VCaP (cell line): Measurements from ENCODE around the gene NXF3.
"Not testable (repeated sequence)": the region's sequence is repeated elsewhere in the genome, so short reads cannot be mapped to it uniquely, and the experiment has no call there.

Source experiments
- H3K27ac ChIP-seq: fragments of 450-650 bp; 2 replicates; pipeline ENCODE4 v1.5.1; 2017
- TF ChIP-seq, protein P1 (sequence below): fragments of 450-650 bp; conservative IDR thresholded peaks from 2 replicates; pipeline ENCODE4 v1.5.1; 2017; ENCODE audit warnings: mild to moderate bottlenecking, moderate library complexity

The NXF3 gene, protein sequence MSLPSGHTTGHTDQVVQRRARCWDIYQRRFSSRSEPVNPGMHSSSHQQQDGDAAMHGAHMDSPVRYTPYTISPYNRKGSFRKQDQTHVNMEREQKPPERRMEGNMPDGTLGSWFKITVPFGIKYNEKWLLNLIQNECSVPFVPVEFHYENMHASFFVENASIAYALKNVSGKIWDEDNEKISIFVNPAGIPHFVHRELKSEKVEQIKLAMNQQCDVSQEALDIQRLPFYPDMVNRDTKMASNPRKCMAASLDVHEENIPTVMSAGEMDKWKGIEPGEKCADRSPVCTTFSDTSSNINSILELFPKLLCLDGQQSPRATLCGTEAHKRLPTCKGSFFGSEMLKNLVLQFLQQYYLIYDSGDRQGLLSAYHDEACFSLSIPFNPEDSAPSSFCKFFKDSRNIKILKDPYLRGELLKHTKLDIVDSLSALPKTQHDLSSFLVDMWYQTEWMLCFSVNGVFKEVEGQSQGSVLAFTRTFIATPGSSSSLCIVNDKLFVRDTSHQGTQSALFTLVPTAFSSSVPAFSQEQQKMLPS

DNA sequence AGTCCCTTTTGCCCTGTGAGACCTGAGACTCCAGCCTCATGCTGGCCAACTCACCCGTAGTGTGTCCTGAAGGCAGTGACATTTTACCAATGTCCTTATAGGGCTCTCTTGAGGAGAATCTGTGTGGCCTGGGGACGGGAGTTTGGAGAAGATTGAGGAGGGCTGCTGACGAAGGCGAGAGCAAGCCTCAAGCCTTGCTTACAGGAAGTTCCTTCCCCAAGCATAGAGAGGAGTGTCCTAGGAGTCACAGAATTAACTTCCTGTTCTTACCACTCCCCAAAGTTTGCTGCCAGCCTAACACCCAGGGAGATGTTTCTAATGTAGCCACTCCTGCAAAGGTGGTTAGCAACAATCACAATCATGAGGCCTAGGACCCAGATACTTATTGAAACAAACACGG is at the start of gene NXF3:
Gene NXF3, minus strand, starts transcription at position 202 of the 400 bp plus-strand sequence. Its CDS starts 120 bp downstream, at position 82.
- TF ChIP-seq, protein P1, sequence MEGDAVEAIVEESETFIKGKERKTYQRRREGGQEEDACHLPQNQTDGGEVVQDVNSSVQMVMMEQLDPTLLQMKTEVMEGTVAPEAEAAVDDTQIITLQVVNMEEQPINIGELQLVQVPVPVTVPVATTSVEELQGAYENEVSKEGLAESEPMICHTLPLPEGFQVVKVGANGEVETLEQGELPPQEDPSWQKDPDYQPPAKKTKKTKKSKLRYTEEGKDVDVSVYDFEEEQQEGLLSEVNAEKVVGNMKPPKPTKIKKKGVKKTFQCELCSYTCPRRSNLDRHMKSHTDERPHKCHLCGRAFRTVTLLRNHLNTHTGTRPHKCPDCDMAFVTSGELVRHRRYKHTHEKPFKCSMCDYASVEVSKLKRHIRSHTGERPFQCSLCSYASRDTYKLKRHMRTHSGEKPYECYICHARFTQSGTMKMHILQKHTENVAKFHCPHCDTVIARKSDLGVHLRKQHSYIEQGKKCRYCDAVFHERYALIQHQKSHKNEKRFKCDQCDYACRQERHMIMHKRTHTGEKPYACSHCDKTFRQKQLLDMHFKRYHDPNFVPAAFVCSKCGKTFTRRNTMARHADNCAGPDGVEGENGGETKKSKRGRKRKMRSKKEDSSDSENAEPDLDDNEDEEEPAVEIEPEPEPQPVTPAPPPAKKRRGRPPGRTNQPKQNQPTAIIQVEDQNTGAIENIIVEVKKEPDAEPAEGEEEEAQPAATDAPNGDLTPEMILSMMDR: no peak
- no peak within 1 kb of the TSS for H3K27ac ChIP-seq

DNA sequence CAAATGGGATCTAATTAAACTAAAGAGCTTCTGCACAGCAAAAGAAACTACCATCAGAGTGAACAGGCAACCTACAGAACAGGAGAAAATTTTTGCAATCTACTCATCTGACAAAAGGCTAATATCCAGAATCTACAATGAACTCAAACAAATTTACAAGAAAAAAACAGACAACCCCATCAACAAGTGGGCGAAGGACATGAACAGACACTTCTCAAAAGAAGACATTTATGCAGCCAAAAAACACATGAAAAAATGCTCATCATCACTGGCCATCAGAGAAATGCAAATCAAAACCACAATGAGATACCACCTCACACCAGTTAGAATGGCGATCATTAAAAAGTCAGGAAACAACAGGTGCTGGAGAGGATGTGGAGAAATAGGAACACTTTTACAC is 43.6 kb upstream of the NXF3 start:
- not testable (repeated sequence) for H3K27ac ChIP-seq

DNA sequence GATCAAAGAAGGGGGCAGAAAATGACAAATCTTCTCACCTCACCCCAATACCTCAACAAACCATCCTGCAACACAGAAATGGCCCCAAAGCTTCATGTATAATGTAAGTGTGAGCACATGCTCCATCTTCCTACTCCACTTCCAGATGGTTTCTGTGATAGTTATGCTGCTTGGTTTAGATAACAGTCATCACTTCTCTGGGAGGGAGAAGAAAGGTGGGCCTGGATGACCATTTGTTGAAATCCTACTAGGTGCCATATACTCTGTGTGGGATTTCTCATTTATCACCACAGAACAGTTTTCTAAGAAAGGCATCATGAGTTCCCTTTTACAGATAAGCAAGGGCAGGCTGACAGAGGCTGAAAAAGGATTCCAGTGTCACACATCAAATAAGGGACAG is 31.3 kb upstream of the NXF3 start:
- no peak overlapping the region for H3K27ac ChIP-seq
- TF ChIP-seq, protein P1: no peak

DNA sequence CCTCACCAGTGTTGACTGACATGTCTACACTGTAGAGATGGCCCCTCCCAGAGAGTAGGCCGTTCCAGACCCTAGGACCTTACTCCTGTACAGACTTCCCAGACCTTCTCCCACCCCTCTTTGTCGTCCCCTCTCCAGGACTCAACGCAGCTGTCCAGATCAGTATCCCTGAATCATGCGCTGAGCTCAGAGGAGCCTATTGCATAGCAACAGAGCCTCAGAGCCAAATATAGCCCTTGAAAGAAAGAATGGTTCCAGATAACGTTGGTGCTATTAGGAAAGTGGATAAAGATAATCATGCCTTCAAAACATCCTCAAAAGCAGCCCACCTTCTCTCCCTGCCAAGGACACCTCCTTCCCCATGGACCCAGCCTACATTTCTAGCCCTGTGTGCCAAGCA is 27.8 kb upstream of the NXF3 start:
- TF ChIP-seq, protein P1: no peak

DNA sequence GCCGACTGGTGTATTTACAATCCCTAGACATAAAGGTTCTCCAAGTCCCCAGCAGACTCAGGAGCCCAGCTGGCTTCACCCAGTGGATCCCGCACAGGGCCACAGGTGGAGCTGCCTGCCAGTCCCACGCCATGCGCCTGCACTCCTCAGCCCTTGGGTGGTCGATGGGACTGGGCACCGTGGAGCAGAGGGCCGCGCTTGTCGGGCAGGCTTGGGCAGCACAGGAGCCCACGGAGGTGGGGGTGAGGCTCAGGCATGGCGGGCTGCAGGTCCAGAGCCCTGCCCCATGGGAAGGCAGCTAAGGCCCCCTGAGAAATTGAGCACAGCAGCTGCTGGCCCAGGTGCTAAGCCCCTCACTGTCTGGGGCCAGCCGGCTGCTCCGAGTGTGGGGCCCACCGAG is 24.0 kb upstream of the NXF3 start:
- H3K27ac ChIP-seq: not testable (repeated sequence)

More for the DNA sequence above, 27.8 kb upstream of the NXF3 start:
- no peak overlapping the region for H3K27ac ChIP-seq

DNA sequence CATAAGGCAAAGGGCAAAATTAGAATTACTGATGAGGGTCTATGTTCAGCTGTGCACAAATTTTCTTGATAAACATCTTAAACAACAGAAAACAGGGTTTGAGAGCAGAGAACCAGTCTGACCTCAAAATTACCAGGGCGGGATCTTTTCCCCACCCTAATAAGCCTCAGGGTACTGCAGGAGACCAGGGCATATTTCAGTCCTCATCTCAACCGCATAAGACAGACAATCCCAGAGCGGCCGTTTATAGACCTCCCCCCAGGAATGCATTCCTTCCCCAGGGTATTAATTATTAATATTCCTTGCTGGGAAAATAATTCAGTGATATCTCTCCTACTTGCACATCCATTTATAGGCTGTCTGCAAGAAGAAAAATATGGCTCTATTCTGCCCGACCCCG is 16.6 kb upstream of the NXF3 start:
- H3K27ac ChIP-seq: not testable (repeated sequence)

DNA sequence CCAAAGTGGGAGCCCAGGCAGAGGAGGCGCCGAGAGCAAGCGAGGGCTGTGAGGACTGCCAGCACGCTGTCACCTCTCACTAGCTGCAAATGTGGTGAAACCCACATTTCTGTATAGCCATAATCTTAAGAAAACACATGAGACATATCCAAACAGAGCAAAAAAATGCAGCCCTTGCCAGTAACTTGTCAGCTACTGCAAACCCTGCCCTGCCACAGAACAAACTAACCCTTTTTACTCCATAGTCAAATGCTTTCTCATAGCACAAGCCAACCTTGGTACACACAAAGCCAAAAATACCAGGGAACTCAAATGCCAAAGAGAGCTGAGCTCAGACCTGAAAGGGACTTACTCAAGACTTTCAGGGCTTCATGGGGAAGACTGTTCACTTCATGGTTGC is 14.9 kb upstream of the NXF3 start:
- TF ChIP-seq, protein P1: no peak
- H3K27ac ChIP-seq: no peak overlapping the region

DNA sequence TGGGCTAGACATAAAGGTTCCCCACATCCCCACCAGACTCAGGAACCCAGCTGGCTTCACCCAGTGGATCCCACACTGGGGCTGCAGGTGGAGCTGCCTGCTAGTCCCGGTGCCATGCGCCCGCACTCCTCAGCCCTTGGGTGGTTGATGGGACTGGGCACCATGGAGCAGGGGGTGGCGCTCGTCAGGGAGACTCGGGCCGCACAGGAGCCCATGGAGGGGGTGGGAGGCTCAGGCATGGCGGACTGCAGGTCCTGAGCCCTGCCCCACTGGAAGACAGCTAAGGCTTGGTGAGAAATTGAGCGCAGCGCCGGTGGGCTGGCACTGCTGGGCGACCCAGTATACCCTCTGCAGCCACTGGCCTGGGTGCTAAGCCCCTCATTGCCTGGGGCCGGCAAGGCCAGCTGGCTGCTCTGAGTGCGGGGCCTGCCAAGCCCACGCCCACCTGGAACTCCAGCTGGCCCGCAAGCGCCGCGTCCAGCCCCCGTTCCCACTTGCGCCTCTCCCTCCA is 14.3 kb upstream of the NXF3 start:
- H3K27ac ChIP-seq: not testable (repeated sequence)

DNA sequence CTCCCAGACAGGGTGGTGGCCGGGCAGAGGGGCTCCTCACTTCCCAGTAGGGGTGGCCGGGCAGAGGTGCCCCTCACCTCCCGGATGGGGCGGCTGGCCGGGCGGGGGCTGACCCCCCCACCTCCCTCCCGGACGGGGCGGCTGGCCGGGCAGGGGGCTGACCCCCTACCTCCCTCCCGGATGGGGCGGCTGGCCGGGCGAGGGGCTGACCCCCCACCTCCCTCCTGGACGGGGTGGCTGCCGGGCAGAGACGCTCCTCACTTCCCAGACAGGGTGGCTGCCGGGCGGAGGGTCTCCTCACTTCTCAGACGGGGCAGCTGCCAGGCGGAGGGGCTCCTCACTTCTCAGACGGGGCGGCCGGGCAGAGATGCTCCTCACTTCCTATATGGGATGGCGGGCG is 11.4 kb upstream of the NXF3 start:
- not testable (repeated sequence) for H3K27ac ChIP-seq

DNA sequence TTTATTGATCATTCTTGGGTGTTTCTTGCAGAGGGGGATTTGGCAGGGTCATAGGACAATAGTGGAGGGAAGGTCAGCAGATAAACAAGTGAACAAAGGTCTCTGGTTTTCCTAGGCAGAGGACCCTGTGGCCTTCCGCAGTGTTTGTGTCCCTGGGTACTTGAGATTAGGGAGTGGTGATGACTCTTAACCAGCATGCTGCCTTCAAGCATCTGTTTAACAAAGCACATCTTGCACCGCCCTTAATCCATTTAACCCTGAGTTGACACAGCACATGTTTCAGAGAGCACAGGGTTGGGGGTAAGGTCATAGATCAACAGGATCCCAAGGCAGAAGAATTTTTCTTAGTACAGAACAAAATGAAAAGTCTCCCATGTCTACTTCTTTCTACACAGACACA is 10.9 kb upstream of the NXF3 start:
- H3K27ac ChIP-seq: not testable (repeated sequence)
